Measurements from ENCODE around the gene TECPR1.
A peak's percentile ranks its signal among the peaks of the same experiment; 100 is the strongest.

TECPR1 gene

GRCh38 chr7:98165827-98166667 lies 86.0 kb downstream of the TECPR1 start:
- DNase-seq (ENCODE audit: low read depth in 2 of 2): peak; percentile 43 to 50
